ENCODE measurements around the gene TTC31. TPM values are rescaled to one million over a fixed set of nuclear protein-coding genes. Genes with fewer than 3 reads are reported as not detected.

The TTC31 gene
- total RNA-seq, 1 experiment from 2014 or later: 25.8 TPM

GRCh38 chr2:74499267-74499939, 16.5 kb downstream of the TTC31 start, which contains the start of gene LBX2:
LBX2 (minus strand) TSS chr2:74499603; CDS start chr2:74499537, 66 bp downstream.
- Histone ChIP-seq H3K27ac (ENCODE audit: low read depth, low read length, poor library complexity, severe bottlenecking) (no peak within 1 kb of the TSS), H3K9me3 (ENCODE audit: low read depth, low read length, poor library complexity, severe bottlenecking) (no peaks in the 10 kb centered on the region), H3K27me3 (replicated peaks; ENCODE audit: insufficient read depth, low read depth, low read length, poor library complexity) (peaks cover 31% of the 10 kb centered on the region), H3K4me3 (ENCODE audit: low read depth, low read length, poor library complexity, severe bottlenecking) (peak within 1 kb of the TSS; percentile 41), H3K4me1 (ENCODE audit: insufficient read depth, low read length, poor library complexity, severe bottlenecking) (peaks cover 5% of the 10 kb centered on the region), H3K36me3 (ENCODE audit: insufficient read depth, low read length, poor library complexity, severe bottlenecking) (no peaks in the 10 kb centered on the region)
- intact Hi-C loops (cut with micrococcal nuclease; ENCODE audit: unreplicated experiment): no loop called here
- POLR2A ChIA-PET (ENCODE audit: low non-redundant PET): no interaction called here
- no peak for DNase-seq (ENCODE audit: low spot score)
- CTCF ChIA-PET: no interaction called here
- TF ChIP-seq EZH2 (IDR thresholded peaks at IDR 0.05; ENCODE audit: borderline replicate concordance, low read depth, low read length, poor library complexity, severe bottlenecking) (peak; percentile 43), CTCF (conservative IDR thresholded peaks at IDR 0.05; ENCODE audit: low read depth, low read length) (no peak)
- BruUV-seq (replicated peaks): no TSS peak

DNA sequence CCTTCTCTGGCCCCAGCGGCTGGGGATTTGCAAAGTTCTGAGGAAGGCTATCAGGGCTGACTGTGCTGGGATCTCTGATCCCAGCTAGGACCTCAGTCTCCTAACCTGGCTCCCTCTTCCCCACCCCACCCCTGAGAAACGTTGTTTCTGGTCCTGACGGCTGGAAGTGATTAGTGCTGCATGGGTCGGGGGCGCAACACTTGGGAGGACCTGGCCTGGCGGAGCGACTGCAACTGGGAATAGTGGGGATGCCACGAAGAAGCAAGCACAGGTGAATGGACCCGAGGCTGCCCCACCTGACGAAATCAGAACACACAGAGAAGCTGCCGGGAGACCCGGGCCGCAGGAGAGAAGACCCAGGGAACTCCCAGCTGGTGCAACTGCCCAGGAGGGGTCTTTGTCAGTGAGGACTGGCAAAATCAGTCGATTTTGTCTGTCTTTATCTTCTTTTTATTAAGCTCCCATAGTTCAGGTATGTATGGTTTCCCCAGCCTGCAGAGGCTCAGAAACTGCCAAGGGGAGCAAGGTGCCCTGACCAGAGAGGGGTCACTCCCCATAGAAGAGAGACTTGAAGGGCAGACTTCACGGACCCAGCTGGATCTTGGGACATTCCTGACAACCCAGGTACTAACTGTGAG, 17.2 kb downstream of the TTC31 start:
- peaks cover 5% of the 10 kb centered on the region for H3K4me1 ChIP-seq (ENCODE audit: insufficient read depth, low read length, poor library complexity, severe bottlenecking)
- no peak overlapping the region for H3K4me3 ChIP-seq (ENCODE audit: low read depth, low read length, poor library complexity, severe bottlenecking)
- H3K27ac ChIP-seq (ENCODE audit: low read depth, low read length, poor library complexity, severe bottlenecking): no peak overlapping the region
- intact Hi-C loops (cut with micrococcal nuclease; ENCODE audit: unreplicated experiment): no loop called here
- H3K27me3 ChIP-seq (replicated peaks; ENCODE audit: insufficient read depth, low read depth, low read length, poor library complexity): peaks cover 31% of the 10 kb centered on the region
- BruUV-seq (replicated peaks): no TSS peak
- CTCF ChIA-PET: no interaction called here
- POLR2A ChIA-PET (ENCODE audit: low non-redundant PET): interaction anchor here (0.5 kb wide), 1 partner anchor 109 kb away, joined by 3 read pairs; no protein-coding TSS in a partner anchor
- DNase-seq (ENCODE audit: low spot score): no peak
- no peaks in the 10 kb centered on the region for H3K9me3 ChIP-seq (ENCODE audit: low read depth, low read length, poor library complexity, severe bottlenecking)
- TF ChIP-seq EZH2 (IDR thresholded peaks at IDR 0.05; ENCODE audit: borderline replicate concordance, low read depth, low read length, poor library complexity, severe bottlenecking) (no peak), CTCF (conservative IDR thresholded peaks at IDR 0.05; ENCODE audit: low read depth, low read length) (no peak)
- peaks cover 4% of the 10 kb centered on the region for H3K36me3 ChIP-seq (ENCODE audit: insufficient read depth, low read length, poor library complexity, severe bottlenecking)

- Histone ChIP-seq H3K27ac (ENCODE audit: low read depth, low read length, poor library complexity, severe bottlenecking) (no peak overlapping the region), H3K9me3 (ENCODE audit: low read depth, low read length, poor library complexity, severe bottlenecking) (no peaks in the 10 kb centered on the region), H3K4me3 (ENCODE audit: low read depth, low read length, poor library complexity, severe bottlenecking) (no peak overlapping the region), H3K4me1 (ENCODE audit: insufficient read depth, low read length, poor library complexity, severe bottlenecking) (peaks cover 6% of the 10 kb centered on the region), H3K36me3 (ENCODE audit: insufficient read depth, low read length, poor library complexity, severe bottlenecking) (peaks cover 9% of the 10 kb centered on the region), H3K27me3 (replicated peaks; ENCODE audit: insufficient read depth, low read depth, low read length, poor library complexity) (peaks cover 31% of the 10 kb centered on the region)
- no TSS peak for BruUV-seq (replicated peaks)
- intact Hi-C loops (cut with micrococcal nuclease; ENCODE audit: unreplicated experiment): no loop called here
- no peak for TF ChIP-seq EZH2 (IDR thresholded peaks at IDR 0.05; ENCODE audit: borderline replicate concordance, low read depth, low read length, poor library complexity, severe bottlenecking)
- TF ChIP-seq CTCF (conservative IDR thresholded peaks at IDR 0.05; ENCODE audit: low read depth, low read length): no peak
- ChIA-PET POLR2A (ENCODE audit: low non-redundant PET) (interaction anchor here (0.5 kb wide), 1 partner anchor 109 kb away, joined by 3 read pairs; no protein-coding TSS in a partner anchor), CTCF (no interaction called here)
- DNase-seq (ENCODE audit: low spot score): no peak
Measured at GRCh38 chr2:74500578-74500946, 17.7 kb downstream of the TTC31 start.
